ENCODE measurements around the gene CFAP61.

Gene CFAP61

DNA sequence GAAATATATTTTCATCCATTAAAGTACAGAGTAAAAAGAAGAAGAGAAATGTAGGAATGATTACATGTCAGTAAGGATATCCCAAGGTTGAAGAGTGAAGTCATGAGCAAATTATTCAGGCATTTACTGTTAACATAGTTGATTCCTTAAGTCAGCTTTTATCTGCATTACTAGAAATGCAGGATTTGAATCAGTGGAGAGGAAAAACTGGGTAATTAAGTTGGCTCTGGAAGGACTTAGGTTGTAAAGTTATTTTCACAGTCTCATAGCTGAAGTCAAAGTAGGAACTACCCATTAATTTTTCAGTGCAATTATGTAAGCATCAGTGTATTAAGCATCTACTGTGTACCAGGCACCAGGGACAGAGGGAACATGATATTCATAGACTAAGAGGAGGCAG is 27.4 kb upstream of the CFAP61 start:
- no peak overlapping the region for H3K4me3 ChIP-seq (ENCODE audit: low read depth, low read length)
- TF ChIP-seq, protein P1, sequence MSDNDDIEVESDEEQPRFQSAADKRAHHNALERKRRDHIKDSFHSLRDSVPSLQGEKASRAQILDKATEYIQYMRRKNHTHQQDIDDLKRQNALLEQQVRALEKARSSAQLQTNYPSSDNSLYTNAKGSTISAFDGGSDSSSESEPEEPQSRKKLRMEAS (IDR thresholded peaks at IDR 0.05; ENCODE audit: low read depth, low read length), result no peak
- TF ChIP-seq MYC (IDR thresholded peaks at IDR 0.05; ENCODE audit: low read depth, low read length) (no peak), POLR2A (IDR thresholded peaks at IDR 0.05; ENCODE audit: extremely low read depth, insufficient read length) (no peak)
- TF ChIP-seq, protein P2, sequence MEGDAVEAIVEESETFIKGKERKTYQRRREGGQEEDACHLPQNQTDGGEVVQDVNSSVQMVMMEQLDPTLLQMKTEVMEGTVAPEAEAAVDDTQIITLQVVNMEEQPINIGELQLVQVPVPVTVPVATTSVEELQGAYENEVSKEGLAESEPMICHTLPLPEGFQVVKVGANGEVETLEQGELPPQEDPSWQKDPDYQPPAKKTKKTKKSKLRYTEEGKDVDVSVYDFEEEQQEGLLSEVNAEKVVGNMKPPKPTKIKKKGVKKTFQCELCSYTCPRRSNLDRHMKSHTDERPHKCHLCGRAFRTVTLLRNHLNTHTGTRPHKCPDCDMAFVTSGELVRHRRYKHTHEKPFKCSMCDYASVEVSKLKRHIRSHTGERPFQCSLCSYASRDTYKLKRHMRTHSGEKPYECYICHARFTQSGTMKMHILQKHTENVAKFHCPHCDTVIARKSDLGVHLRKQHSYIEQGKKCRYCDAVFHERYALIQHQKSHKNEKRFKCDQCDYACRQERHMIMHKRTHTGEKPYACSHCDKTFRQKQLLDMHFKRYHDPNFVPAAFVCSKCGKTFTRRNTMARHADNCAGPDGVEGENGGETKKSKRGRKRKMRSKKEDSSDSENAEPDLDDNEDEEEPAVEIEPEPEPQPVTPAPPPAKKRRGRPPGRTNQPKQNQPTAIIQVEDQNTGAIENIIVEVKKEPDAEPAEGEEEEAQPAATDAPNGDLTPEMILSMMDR (IDR thresholded peaks at IDR 0.05; ENCODE audit: low read depth, low read length), result no peak
- DNase-seq (ENCODE audit: low read depth), result no peak

DNA sequence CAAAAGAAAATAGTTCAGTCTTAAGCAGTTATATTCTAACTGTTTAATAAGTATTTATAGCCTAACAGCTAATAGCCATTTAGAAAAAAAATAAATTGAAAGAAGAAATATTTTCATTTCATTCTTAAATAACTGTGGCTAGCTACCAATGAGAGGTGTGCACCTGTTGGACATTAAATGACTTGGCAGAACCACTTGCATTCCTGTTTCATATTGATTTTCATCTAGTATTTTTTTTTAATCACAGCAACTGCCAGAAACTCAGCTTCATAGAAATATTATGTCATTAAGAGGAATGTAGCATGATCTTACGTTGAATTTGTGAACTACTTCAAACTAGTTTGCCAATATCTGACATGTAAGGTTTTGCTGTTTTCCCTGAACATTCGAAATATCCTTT is 25.0 kb upstream of the CFAP61 start:
- H3K4me3 ChIP-seq (ENCODE audit: low read depth, low read length), result no peak overlapping the region
- TF ChIP-seq POLR2A (IDR thresholded peaks at IDR 0.05; ENCODE audit: extremely low read depth, insufficient read length) (no peak), MYC (IDR thresholded peaks at IDR 0.05; ENCODE audit: low read depth, low read length) (no peak)
- TF ChIP-seq, protein P1 (IDR thresholded peaks at IDR 0.05; ENCODE audit: low read depth, low read length), result no peak
- TF ChIP-seq, protein P2 (IDR thresholded peaks at IDR 0.05; ENCODE audit: low read depth, low read length), result no peak
- DNase-seq (ENCODE audit: low read depth), result no peak

DNA sequence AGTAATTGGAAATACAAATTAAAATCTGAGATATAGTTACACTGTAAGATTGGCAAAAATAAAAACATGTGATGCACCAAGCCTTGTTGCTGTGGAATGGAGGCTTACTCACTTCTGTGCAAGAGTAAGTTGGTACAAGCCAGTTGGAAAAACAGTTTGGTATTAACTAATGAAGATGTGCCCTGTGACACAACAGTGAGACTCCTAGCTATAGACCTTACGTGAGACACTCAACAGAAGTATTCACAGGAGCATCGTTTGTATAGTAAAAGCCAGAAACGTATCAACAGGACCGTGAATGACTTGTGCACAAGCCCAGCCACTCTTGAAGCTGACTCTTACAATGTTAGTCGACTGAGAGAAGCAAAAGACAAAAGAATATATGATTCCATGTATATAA is 20.5 kb upstream of the CFAP61 start:
- TF ChIP-seq MYC (IDR thresholded peaks at IDR 0.05; ENCODE audit: low read depth, low read length) (no peak), POLR2A (IDR thresholded peaks at IDR 0.05; ENCODE audit: extremely low read depth, insufficient read length) (no peak)
- TF ChIP-seq, protein P1 (IDR thresholded peaks at IDR 0.05; ENCODE audit: low read depth, low read length), result no peak
- TF ChIP-seq, protein P2 (IDR thresholded peaks at IDR 0.05; ENCODE audit: low read depth, low read length), result no peak
- no peak for DNase-seq (ENCODE audit: low read depth)
- no peak overlapping the region for H3K4me3 ChIP-seq (ENCODE audit: low read depth, low read length)

DNA sequence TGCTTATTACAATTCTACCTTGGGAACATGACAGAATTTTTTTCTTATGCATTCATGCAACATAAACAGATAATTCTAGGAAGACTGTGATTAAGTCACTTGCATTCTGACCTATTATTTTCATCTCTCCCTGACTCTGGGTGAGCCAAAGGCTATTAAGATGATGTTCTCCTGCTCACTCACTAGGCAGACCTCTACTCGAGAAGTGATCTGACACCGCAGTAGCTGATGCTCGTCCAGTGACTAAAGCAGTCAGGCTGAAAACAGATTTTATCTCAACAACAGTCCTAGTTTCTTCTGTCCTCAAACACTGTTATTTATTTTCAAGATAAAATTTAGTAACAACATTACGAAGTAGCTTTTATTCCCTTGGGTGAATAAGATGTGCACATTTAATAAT is 17.8 kb upstream of the CFAP61 start:
- no peak for TF ChIP-seq POLR2A (IDR thresholded peaks at IDR 0.05; ENCODE audit: extremely low read depth, insufficient read length)
- TF ChIP-seq, protein P2 (IDR thresholded peaks at IDR 0.05; ENCODE audit: low read depth, low read length), result no peak
- TF ChIP-seq, protein P1 (IDR thresholded peaks at IDR 0.05; ENCODE audit: low read depth, low read length), result no peak
- no peak for TF ChIP-seq MYC (IDR thresholded peaks at IDR 0.05; ENCODE audit: low read depth, low read length)
- DNase-seq (ENCODE audit: low read depth), result no peak
- no peak overlapping the region for H3K4me3 ChIP-seq (ENCODE audit: low read depth, low read length)

DNA sequence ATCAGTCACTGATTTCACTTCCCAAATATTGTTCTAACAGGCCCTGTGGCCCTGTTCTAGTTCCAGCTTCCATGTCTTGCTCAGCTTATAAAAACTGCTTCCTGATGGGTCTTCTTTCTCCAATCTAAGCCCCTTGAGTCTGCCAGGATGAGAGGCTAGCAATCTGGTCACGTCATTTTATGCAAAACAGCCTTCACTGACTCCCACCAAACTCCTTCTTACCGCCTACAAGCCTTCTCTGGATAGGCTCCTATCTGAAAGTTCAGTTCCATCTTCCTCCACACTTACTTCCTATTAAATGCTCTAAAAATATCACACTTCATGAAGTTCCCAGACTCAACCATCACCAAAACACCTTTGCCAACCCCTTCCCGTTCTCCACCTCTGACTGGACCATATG is 15.6 kb upstream of the CFAP61 start:
- H3K4me3 ChIP-seq (ENCODE audit: low read depth, low read length), result no peak overlapping the region
- no peak for TF ChIP-seq MYC (IDR thresholded peaks at IDR 0.05; ENCODE audit: low read depth, low read length)
- TF ChIP-seq, protein P2 (IDR thresholded peaks at IDR 0.05; ENCODE audit: low read depth, low read length), result no peak
- no peak for DNase-seq (ENCODE audit: low read depth)

DNA sequence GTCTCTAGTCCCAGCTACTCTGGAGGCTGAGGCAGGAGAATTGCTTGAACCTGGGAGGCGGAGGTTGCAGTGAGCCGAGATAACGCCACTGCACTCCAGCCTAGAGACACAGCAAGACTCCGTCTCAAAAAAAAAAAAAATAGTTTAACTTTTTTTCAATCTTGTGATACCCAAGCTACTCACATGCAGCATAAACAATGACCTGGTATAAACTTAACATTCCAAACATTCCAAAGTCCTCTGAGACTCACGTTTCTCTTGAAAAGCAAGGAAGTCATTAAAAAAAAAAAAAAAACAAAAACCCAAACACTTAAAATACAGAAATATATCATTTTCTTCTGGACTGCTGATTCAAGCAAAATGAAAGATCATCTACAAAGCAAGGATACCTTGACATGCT is 14.4 kb upstream of the CFAP61 start:
- no peak for TF ChIP-seq POLR2A (IDR thresholded peaks at IDR 0.05; ENCODE audit: extremely low read depth, insufficient read length)
- TF ChIP-seq, protein P2 (IDR thresholded peaks at IDR 0.05; ENCODE audit: low read depth, low read length), result no peak
- H3K4me3 ChIP-seq (ENCODE audit: low read depth, low read length), result no peak overlapping the region
- DNase-seq (ENCODE audit: low read depth), result no peak

Data from NB4 (cell line).